Left lobe of liver (tissue), 2 donors: Measurements from ENCODE around the gene DLD. TPM values are rescaled to one million over a fixed set of nuclear protein-coding genes. Genes with fewer than 3 reads are reported as not detected.
"Not testable (repeated sequence)": the region's sequence is repeated elsewhere in the genome, so short reads cannot be mapped to it uniquely, and the experiment has no call there.

ENCODE experiments used
- ATAC-seq: fragments of 200-7000 bp; cut with Tn5 transposase; one replicate; pipeline ENCODE4 v1.9.1; 2020; ENCODE audit warnings: mild to moderate bottlenecking, moderate library complexity
- DNase-seq: peaks from one replicate; pipeline ENCODE4 v3.0.0-alpha.2; 2020; ENCODE audit warnings: low spot score
- total RNA-seq: library from RNA; stranded (reverse); gene quantifications from one replicate; pipeline ENCODE4 v1.2.1, GENCODE V29; 2021
- donor health status: DM: no; HTN: no; CAD: no; lungs with moderate emphysema.
- donor health status: DM: no; HTN: yes; CAD: no.

Gene DLD
- total RNA-seq, 1 donor from 2014 or later: 63.0 TPM

GRCh38 chr7:107874111-107874510 lies 16.9 kb upstream of the DLD start:
- ATAC-seq: no peak
- no peak for DNase-seq

GRCh38 chr7:107874605-107875446 lies 16.2 kb upstream of the DLD start:
- ATAC-seq (peak; percentile 96), DNase-seq (no peak)

GRCh38 chr7:107876916-107877315 lies 14.1 kb upstream of the DLD start:
- ATAC-seq: no peak
- DNase-seq: no peak

- DNase-seq (no peak), ATAC-seq (peak; percentile 14)
Measured at GRCh38 chr7:107877731-107878382, 13.1 kb upstream of the DLD start.

GRCh38 chr7:107878636-107879035 lies 12.3 kb upstream of the DLD start:
- no peak for ATAC-seq
- DNase-seq: no peak

GRCh38 chr7:107879400-107880035 lies 11.5 kb upstream of the DLD start:
- ATAC-seq (peak; percentile 85), DNase-seq (no peak)

- ATAC-seq (no peak), DNase-seq (no peak)
Measured at GRCh38 chr7:107882766-107883165, 8.2 kb upstream of the DLD start.

- no peak for ATAC-seq
- no peak for DNase-seq
Measured at GRCh38 chr7:107884066-107884818, 6.7 kb upstream of the DLD start.

- not testable (repeated sequence) for ATAC-seq, DNase-seq
Measured at GRCh38 chr7:107887827-107888226, 3.2 kb upstream of the DLD start.

GRCh38 chr7:107889992-107890391 lies 991 bp upstream of the DLD start:
- DNase-seq: no peak
- no peak for ATAC-seq

- DNase-seq (no peak), ATAC-seq (peak; percentile 34)
Measured at GRCh38 chr7:107890493-107890961, 456 bp upstream of the DLD start.

- DNase-seq: no peak
- no peak for ATAC-seq
Measured at GRCh38 chr7:107891636-107892366, 818 bp downstream of the DLD start.

- DNase-seq, ATAC-seq: not testable (repeated sequence)
Measured at GRCh38 chr7:107892367-107892741, 1.4 kb downstream of the DLD start.

GRCh38 chr7:107898997-107899594 lies 8.1 kb downstream of the DLD start:
- no peak for ATAC-seq
- no peak for DNase-seq

- ATAC-seq (no peak), DNase-seq (no peak)
Measured at GRCh38 chr7:107900496-107901015, 9.6 kb downstream of the DLD start.

GRCh38 chr7:107902381-107902780 lies 11.4 kb downstream of the DLD start:
- no peak for DNase-seq
- no peak for ATAC-seq

- DNase-seq: no peak
- ATAC-seq: peak; percentile 80
Measured at GRCh38 chr7:107907790-107908189, 16.8 kb downstream of the DLD start.

GRCh38 chr7:107909445-107909844 lies 18.5 kb downstream of the DLD start:
- ATAC-seq (no peak), DNase-seq (no peak)

GRCh38 chr7:107911981-107912380 lies 21.0 kb downstream of the DLD start:
- DNase-seq (no peak), ATAC-seq (no peak)

GRCh38 chr7:107913851-107914250 lies 22.9 kb downstream of the DLD start:
- no peak for DNase-seq
- ATAC-seq: no peak
